Stomach (tissue), 4 donors: Measurements from ENCODE around the gene ZNF70.

Source experiments
- CTCF ChIP-seq, 7 experiments: fragments of 450-650 bp in 4 of 7; fragments of 200-600 bp in 3 of 7; sonication (generic) in 3 of 7; IDR thresholded peaks; one replicate each; pipeline ENCODE4 v1.5.1; 2016 to 2019; ENCODE audit warnings: antibody characterized with exemption in 7 of 7, control low read depth in 2 of 7, mild to moderate bottlenecking in 1 of 7
- POLR2A ChIP-seq, 4 donors: fragments of 450-650 bp; IDR thresholded peaks; one replicate each; pipeline ENCODE4 v1.6.1; 2016; ENCODE audit warnings: antibody characterized with exemption in 4 of 4, control low read depth in 2 of 4, mild to moderate bottlenecking in 1 of 4, moderate library complexity in 1 of 4

- TF ChIP-seq CTCF (IDR thresholded peaks at IDR 0.05) (no peak), POLR2A (IDR thresholded peaks at IDR 0.05) (no peak)
Measured at GRCh38 chr22:23781065-23781464, 30.2 kb upstream of the ZNF70 start.
